ENCODE data around the gene MBLAC1.

The MBLAC1 gene

DNA sequence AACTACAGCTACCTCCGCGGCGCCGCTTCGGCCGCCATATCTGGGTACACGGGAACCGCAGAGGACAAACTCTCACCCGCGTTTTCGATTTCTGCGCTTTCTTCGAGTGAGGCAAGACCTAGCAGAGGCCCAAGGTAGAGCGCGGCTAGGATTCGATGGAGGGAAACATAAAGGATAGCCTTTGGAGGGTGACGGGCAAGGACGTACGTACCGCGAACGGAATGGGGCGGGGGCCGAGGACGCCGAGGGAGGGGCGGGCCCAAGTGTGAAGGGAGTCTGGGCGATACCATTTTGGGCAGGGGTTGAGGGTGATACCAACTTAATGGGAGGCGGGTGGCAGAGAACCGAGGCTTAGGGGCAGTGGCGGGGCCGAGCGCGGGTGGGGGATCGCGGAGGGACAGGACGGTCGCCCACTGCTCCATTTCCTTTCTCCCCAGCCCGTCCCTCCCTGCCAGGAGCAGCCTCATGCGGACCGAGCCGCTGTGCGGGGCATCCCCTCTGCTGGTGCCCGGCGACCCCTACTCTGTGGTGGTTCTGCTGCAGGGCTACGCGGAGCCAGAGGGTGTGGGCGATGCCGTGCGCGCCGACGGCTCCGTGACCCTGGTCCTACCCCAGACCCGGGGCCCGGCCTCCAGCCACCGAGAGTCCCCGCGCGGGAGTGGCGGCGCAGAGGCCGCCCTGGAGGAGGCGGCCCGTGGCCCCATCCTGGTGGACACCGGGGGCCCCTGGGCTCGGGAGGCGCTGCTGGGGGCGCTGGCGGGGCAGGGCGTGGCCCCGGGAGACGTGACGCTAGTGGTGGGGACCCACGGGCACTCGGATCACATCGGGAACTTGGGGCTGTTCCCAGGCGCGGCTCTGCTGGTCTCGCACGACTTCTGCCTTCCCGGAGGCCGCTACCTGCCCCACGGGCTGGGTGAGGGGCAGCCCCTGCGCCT, at the start of gene MBLAC1:
Gene MBLAC1, plus strand, starts transcription at position 37 of the 935 bp plus-strand sequence. Its CDS starts 429 bp downstream, at position 466.
- peak within 1 kb of the TSS; percentile 88 for H3K9ac ChIP-seq (ENCODE audit: low read depth, low read length)
- H3K36me3 ChIP-seq (ENCODE audit: insufficient read depth, low read length), result no peaks in the 10 kb centered on the region
- H3K9me3 ChIP-seq (ENCODE audit: control insufficient read depth, insufficient read depth, low read length), result no peaks in the 10 kb centered on the region
- 0 out of 2 replicates have a peak, but pooled peaks cover 7% of the 10 kb centered on the region for H3K4me1 ChIP-seq (ENCODE audit: insufficient read depth, low read length)

DNA sequence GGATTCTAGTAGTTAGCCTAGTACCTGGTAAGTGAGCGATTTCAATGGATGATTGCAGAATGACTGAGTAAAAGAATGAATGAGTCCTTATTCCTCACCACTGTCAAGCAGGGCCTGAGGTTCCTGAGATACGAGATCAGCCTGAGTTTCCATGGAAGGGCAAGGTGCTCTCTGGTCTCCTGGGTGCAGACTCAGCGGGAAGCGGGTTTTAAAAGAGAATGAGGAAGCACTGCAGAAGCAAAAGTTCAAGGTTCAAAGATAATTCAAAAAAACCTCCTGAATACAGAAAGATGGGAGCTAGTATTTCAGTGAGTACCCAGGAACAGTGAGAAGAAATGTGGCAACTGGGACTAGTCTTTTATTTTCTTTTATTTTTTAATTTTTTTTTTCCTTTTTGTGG, 49.6 kb upstream of the MBLAC1 start:
- H3K9me3 ChIP-seq (ENCODE audit: control insufficient read depth, insufficient read depth, low read length), result peaks cover 23% of the 10 kb centered on the region
- H3K36me3 ChIP-seq (ENCODE audit: insufficient read depth, low read length), result peaks cover 66% of the 10 kb centered on the region
- no peak overlapping the region for H3K9ac ChIP-seq (ENCODE audit: low read depth, low read length)
- peaks cover 4% of the 10 kb centered on the region; the same call in 1 of the 2 replicates for H3K4me1 ChIP-seq (ENCODE audit: insufficient read depth, low read length)

GRCh38 chr7:100079024-100079560, 47.7 kb upstream of the MBLAC1 start:
- H3K9ac ChIP-seq (ENCODE audit: low read depth, low read length), result no peak overlapping the region
- H3K36me3 ChIP-seq (ENCODE audit: insufficient read depth, low read length), result peaks cover 47% of the 10 kb centered on the region
- H3K4me1 ChIP-seq (ENCODE audit: insufficient read depth, low read length), result peaks cover 9% of the 10 kb centered on the region
- H3K9me3 ChIP-seq (ENCODE audit: control insufficient read depth, insufficient read depth, low read length), result peaks cover 21% of the 10 kb centered on the region

GRCh38 chr7:100080907-100081534, 45.7 kb upstream of the MBLAC1 start:
- H3K36me3 ChIP-seq (ENCODE audit: insufficient read depth, low read length), result peaks cover 28% of the 10 kb centered on the region
- peaks cover 13% of the 10 kb centered on the region for H3K4me1 ChIP-seq (ENCODE audit: insufficient read depth, low read length)
- peaks cover 11% of the 10 kb centered on the region for H3K9me3 ChIP-seq (ENCODE audit: control insufficient read depth, insufficient read depth, low read length)
- H3K9ac ChIP-seq (ENCODE audit: low read depth, low read length), result peak overlapping the region; percentile 97

GRCh38 chr7:100081535-100082102, 45.1 kb upstream of the MBLAC1 start, which contains the start of gene ZNF3:
Gene ZNF3, minus strand, starts transcription at chr7:100081723. Its CDS starts 4,366 bp downstream, at chr7:100077357.
- Histone ChIP-seq H3K36me3 (ENCODE audit: insufficient read depth, low read length) (peaks cover 23% of the 10 kb centered on the region), H3K9me3 (ENCODE audit: control insufficient read depth, insufficient read depth, low read length) (peaks cover 5% of the 10 kb centered on the region), H3K9ac (ENCODE audit: low read depth, low read length) (peak within 1 kb of the TSS; percentile 97), H3K4me1 (ENCODE audit: insufficient read depth, low read length) (peaks cover 13% of the 10 kb centered on the region)

DNA sequence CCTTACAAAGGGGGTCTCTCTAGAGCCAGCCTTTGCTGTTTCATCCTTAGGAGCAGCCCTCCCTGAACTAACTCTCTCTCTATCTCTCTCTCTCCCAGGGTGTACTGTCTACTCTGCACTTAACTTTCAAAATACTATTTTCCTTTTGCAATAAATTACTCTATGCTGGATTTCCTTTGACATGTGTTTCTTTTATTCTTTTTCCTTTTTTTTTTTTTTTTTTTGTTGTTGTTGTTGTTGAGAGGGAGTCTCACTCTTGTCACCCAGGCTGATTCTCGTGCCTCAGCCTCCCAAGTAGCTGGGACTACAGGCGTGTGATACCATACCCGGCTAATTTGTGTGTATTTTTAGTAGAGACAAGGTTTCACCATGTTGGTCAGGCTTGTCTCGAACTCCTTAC, 43.8 kb upstream of the MBLAC1 start:
- Histone ChIP-seq H3K9ac (ENCODE audit: low read depth, low read length) (peak overlapping the region; percentile 97; the same call in 1 of the 2 replicates), H3K36me3 (ENCODE audit: insufficient read depth, low read length) (peaks cover 13% of the 10 kb centered on the region), H3K9me3 (ENCODE audit: control insufficient read depth, insufficient read depth, low read length) (no peaks in the 10 kb centered on the region), H3K4me1 (ENCODE audit: insufficient read depth, low read length) (peaks cover 17% of the 10 kb centered on the region)

DNA sequence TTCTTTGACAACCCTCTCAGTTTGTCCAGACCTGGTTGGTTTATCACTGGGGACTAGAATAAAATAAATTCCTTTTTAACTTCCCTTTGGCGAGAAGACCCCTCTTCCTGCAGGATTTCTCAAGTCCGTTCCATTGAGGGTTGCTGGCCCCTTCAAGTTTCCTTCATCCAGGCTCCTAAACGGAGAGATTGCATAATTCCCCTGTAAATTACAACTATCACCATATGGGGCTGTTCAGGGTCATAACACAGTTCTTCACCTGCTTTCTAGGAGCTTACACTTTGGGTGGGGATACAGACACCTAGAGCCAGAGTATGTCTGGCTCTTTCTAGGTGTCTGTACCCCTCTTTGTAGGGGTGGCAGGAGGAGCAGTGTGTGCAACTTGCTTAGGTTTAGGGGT, 41.3 kb upstream of the MBLAC1 start:
- H3K9ac ChIP-seq (ENCODE audit: low read depth, low read length), result no peak overlapping the region
- peaks cover 13% of the 10 kb centered on the region; the same call in 1 of the 2 replicates for H3K4me1 ChIP-seq (ENCODE audit: insufficient read depth, low read length)
- H3K9me3 ChIP-seq (ENCODE audit: control insufficient read depth, insufficient read depth, low read length), result no peaks in the 10 kb centered on the region
- 0 out of 2 replicates have a peak, but pooled peaks cover under 1% of the 10 kb centered on the region for H3K36me3 ChIP-seq (ENCODE audit: insufficient read depth, low read length)

GRCh38 chr7:100087055-100087750, 39.6 kb upstream of the MBLAC1 start:
- H3K9me3 ChIP-seq (ENCODE audit: control insufficient read depth, insufficient read depth, low read length), result no peaks in the 10 kb centered on the region

GRCh38 chr7:100088095-100088620, 38.6 kb upstream of the MBLAC1 start:
- H3K4me1 ChIP-seq (ENCODE audit: insufficient read depth, low read length), result peaks cover 9% of the 10 kb centered on the region; the same call in 1 of the 2 replicates
- no peaks in the 10 kb centered on the region for H3K9me3 ChIP-seq (ENCODE audit: control insufficient read depth, insufficient read depth, low read length)
- peaks cover 18% of the 10 kb centered on the region for H3K36me3 ChIP-seq (ENCODE audit: insufficient read depth, low read length)
- peak overlapping the region; percentile 82 for H3K9ac ChIP-seq (ENCODE audit: low read depth, low read length)

More at GRCh38 chr7:100087055-100087750, 39.6 kb upstream of the MBLAC1 start:
- Histone ChIP-seq H3K36me3 (ENCODE audit: insufficient read depth, low read length) (0 out of 2 replicates have a peak, but pooled peaks cover 9% of the 10 kb centered on the region), H3K9ac (ENCODE audit: low read depth, low read length) (no peak overlapping the region), H3K4me1 (ENCODE audit: insufficient read depth, low read length) (peaks cover 13% of the 10 kb centered on the region; the same call in 1 of the 2 replicates)

DNA sequence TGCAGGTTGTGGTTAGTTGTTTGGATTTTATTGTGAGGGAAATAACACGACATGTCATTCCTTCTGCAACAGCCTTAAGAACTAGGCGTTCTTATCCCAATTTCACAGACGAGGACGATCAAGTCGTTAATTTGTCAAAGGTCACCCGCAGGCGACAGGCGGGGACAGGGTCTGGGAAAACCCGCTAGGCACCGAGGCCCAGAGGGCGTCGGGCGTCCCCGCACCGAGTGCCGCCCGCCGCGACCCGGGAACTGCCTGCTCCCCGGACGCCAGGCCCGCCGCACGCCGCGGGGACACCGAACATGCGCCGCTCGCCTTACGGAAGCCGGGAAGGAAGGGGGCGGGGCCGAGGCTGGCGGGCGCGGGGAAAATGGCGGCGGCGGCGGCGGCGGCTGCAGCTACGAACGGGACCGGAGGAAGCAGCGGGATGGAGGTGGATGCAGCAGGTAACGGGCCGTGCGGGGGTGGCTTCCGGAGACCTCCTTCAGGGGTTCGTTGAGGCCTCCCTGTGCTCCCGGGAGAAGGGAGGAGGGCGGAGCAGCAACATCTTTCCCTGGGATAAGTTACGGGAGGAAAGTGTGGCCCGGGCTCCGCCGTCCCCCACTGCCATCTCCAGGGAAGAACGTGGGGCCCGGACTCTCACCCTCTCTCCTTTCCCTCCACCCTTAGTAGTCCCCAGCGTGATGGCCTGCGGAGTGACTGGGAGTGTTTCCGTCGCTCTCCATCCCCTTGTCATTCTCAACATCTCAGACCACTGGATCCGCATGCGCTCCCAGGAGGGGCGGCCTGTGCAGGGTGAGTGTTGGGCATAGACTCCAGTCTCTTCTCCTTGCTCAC, 37.9 kb upstream of the MBLAC1 start, which contains the start of gene COPS6:
Gene COPS6, plus strand, starts transcription at position 349 of the 837 bp plus-strand sequence. Its CDS starts 22 bp downstream, at position 371.
- H3K4me1 ChIP-seq (ENCODE audit: insufficient read depth, low read length), result peaks cover 7% of the 10 kb centered on the region; the same call in 1 of the 2 replicates

GRCh38 chr7:100089458-100090196, 37.1 kb upstream of the MBLAC1 start:
- Histone ChIP-seq H3K9ac (ENCODE audit: low read depth, low read length) (peak overlapping the region; percentile 82), H3K4me1 (ENCODE audit: insufficient read depth, low read length) (peaks cover 7% of the 10 kb centered on the region; the same call in 1 of the 2 replicates), H3K9me3 (ENCODE audit: control insufficient read depth, insufficient read depth, low read length) (no peaks in the 10 kb centered on the region), H3K36me3 (ENCODE audit: insufficient read depth, low read length) (peaks cover 31% of the 10 kb centered on the region)

More for the DNA sequence above, 37.9 kb upstream of the MBLAC1 start, which contains the start of gene COPS6:
- Histone ChIP-seq H3K9me3 (ENCODE audit: control insufficient read depth, insufficient read depth, low read length) (no peaks in the 10 kb centered on the region), H3K9ac (ENCODE audit: low read depth, low read length) (peak within 1 kb of the TSS; percentile 82), H3K36me3 (ENCODE audit: insufficient read depth, low read length) (peaks cover 24% of the 10 kb centered on the region)

Measured in ES-I3 (cell line).